Non-pigmented ciliary epithelial cell (primary cell): ENCODE data around the gene PSG6.
"Not testable (repeated sequence)": the region's sequence is repeated elsewhere in the genome, so short reads cannot be mapped to it uniquely, and the experiment has no call there.

Experiments used
- DNase-seq: peaks from one replicate; pipeline ENCODE4 v3.0.0-alpha.2; 2010; ENCODE audit warnings: low read depth

Gene PSG6

DNA sequence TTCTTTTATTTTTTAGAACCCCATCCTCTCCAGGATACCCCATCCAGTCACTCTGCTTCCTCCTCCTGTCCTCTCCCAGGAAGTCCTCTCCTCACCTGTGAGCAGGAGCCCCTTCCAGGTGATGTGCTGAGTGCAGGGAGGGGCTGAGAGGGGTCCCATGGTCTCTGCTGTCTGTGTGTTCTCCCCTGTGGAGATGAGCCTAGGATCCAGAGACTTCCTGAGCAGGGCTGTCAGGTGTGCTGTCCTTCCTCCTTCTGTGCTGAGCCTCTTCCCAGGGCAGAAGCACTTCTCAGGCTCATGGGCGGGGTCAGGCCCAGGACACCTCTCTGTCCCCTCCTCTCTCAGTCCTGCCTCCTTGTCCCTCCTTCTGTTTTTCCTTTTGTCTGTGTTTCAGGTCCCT, at the start of gene PSG6:
Gene PSG6 (minus strand): TSS at position 261 of the 400 bp plus-strand sequence. CDS start 102 bp downstream, at position 159.
- DNase-seq: not testable (repeated sequence)

DNA sequence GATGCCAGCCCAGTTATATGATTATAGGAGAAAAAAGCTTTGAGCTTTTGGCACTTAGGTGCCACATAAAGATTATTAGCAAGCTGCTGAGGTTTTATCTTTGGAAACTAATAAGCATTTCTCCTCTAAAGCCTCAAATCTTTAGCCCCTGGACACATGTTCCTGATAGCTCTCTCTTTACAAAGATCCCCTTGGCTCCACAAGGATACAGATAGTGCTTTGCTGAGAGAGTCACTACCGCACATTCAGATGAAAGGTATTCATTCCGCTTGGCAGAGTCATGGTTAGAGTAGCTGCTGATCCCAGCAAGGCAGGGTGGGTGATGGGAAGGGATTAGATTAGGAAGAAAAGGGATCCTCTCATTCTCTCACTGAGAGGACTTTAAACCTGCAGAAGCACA, 47.5 kb upstream of the PSG6 start:
- peak; percentile 47 for DNase-seq

DNA sequence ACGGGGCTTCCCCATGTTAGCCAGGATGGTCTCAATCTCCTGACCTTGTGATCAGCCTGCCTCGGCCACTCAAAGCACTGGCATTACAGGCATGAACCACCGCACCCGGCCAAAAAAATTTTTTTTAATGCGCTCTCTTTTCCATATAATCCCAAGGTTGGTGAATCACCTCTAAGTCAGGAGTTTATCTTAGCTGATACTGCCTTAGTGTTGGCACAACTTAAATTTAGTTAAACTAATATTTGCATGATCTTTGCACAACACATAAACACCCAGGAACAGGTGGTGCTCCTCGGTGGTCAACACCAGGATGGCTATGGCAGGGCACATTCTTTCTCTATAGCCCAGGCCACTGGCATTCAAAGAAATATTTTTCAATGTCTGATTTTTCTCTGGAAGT, 43.4 kb upstream of the PSG6 start:
- no peak for DNase-seq

DNA sequence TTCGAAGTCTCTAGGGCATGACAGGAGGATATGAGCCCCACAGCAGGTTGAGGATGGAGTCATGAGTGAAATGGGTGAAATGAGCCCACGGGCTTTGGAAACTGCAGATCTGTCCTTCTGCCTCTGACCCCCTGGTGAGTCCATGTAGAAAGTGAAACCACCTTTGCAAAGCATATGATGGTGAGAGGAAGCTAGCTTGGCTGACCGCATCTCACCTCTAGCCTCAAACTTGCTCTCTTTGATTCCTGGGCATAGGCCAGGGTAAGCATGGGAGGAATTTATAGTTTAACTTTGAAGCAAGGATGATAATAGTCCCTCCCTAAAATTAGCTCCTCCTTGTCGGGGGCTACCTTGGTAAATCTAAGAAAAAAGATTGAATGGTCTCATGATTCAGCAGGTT, 34.4 kb upstream of the PSG6 start:
- DNase-seq: not testable (repeated sequence)

DNA sequence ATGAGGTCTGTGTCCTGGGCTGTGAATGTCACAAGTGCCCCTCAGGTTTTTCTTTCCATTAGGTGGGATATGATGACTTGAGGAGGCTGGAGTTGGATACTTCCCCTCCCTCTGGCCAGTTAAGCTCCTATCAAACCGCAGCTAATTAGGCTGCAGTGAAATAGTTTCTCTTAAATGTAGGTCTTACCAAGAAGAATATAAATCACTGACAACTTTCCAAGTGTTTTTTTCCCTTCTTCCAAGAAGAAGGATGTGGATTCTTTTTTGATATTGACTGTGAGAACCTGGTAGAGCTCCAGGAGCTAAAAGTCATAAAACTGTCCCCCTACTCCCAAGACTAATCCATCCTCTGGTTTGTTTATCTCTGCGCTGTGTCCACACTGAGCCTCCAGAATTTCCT, 33.8 kb upstream of the PSG6 start:
- not testable (repeated sequence) for DNase-seq

DNA sequence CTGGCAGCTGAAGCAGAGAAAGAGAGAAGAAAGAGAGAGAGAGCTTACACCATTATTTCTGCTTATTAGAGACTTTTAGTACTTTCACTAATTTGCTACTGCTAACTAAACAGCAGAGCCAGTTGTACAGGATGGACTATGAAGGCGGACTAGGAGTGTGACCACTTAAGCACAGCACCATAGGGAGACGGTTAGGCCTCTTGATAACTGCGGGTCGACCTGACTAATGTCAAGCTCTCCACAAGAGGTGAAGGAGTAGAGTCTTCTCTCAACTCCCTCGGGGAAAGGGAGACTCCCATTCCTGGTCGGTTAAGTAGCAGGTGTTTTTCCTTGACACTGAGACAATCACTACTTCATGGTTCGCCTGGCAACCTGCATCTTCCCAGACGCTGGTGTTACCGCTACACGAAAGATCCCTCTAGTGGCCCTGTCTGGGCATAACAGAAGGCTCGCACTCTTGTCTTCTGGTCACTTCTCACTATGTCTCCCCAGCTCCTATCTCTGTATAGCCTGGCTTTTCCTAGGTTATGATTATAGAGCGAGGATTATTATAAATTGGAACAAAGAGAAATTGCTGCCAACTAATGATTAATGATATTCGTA, 24.6 kb upstream of the PSG6 start:
- no peak for DNase-seq

DNA sequence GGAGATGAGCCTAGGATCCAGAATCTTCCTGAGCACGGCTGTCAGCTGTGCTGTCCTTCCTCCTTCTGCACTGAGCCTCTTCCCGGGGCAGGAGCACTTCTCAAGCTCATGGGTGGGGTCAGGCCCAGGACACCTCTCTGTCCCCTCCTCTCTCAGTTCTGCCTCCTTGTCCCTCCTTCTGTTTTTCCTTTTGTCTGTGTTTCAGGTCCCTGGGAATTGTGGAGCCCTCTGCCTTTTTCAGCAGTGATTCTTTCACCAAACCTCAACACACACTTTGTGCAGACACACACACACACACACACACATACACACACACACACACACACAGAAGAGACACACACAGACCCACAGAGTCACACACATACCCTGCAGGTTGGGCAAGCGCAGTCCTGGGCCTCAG, 19.4 kb upstream of the PSG6 start, which contains the start of gene PSG7:
Gene PSG7 (minus strand): TSS at position 101 of the 400 bp plus-strand sequence. CDS start 131 bp downstream, outside the sequence.
- not testable (repeated sequence) for DNase-seq

DNA sequence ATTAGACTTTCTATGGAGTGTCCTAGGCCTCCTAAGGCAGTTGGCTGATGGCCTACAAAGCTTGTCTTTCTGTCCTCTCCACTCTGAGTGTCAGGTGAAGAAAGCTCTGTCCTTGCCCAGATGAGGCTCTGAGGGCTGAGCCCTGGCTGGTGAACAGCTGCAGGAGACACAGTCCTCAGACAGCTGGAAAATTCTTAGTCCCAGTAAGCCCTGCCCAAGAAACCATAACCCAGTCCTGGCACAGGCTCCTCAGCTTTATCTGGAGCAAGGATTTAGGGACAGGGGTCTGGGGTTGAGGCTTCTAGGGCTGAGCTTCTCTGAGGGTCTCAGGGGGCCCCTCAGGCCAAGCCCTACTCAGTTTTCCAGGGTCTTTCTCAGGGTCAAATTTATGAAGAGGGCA, 17.0 kb upstream of the PSG6 start:
- not testable (repeated sequence) for DNase-seq

DNA sequence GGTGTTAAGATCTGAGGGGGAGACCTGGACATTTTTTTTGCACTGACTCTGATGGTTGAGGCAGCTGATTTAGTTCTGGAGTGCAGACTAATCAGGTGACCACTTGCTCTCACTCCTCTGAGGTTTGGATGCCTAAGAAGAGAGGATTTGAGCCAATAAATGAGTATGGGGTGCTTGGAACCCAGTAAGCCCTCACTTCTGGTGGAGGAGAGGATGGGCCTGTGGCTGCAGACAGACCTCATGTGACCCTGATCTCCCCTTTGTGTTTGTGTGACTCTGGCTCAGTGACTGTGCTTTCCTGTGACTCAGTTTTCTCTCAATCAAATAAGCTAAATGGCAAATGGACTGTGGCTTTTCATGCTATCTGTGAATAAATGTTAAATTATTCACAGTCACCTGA, 16.5 kb upstream of the PSG6 start:
- not testable (repeated sequence) for DNase-seq

DNA sequence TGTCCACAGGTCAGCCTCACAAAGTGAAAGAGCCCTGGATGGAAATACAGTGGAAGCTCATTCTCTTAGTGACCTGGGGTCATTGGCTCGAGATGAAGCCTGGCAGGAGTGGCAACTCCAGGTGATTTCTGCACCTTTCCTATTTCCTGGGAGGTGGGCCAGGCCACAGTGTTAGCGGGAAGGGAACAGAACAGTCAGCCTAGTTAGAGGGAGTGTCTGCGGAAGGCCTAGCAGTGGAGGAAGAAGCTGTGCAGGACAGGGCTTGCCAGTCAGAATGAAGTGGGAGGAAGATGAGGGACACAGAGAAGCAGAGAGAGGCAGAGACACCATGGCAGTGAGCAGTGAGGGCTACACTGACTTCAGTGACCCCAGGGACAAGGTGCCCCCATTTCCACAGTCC, 15.7 kb upstream of the PSG6 start:
- not testable (repeated sequence) for DNase-seq

DNA sequence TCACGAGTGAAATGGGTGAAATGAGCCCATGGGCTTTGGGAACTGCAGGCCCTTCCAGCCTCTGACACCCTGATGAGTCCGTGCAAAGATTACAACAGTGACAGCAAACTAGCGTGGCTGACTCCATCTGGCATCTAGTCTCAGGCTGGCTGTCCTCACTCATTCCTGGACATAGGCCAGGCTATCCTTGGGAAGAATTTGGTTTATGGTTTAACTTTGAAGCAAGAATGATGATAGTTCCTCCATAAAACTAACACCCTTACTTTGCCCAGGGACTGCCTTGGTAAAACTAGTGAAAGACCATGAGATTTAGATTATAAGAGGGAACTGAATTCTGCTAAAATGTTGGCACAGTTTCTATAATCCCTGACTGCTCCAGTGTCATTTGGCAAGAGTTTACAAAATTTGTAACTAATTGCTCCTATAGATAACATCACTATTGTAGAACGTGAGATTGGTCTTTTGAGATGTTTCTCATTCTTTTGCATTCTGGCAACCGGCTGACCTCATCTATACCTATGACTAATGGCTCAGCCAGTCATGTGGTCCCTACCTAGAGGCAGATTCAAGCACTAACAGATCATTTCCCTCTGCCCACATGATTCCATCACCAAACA, 14.9 kb upstream of the PSG6 start:
- DNase-seq: peak; percentile 70

DNA sequence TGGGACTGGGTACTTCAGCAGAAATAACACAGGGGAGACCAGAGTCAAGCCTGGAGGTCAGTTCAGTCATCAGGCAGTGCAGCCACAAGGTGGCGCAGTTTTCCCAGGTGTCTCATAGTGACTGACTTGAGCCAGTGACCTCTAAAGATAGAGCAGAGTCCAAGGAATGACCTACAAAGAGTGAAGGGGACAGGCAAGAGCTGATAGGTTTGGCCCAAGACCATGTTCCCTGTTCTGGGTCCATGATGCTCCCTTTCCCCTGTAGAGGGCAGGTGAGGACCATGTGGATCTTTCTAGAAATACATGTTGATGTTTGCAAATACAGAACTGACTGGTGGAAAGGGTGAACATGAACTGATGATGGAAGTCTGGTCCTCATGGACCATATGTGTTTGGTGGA, 12.5 kb upstream of the PSG6 start:
- DNase-seq: not testable (repeated sequence)

DNA sequence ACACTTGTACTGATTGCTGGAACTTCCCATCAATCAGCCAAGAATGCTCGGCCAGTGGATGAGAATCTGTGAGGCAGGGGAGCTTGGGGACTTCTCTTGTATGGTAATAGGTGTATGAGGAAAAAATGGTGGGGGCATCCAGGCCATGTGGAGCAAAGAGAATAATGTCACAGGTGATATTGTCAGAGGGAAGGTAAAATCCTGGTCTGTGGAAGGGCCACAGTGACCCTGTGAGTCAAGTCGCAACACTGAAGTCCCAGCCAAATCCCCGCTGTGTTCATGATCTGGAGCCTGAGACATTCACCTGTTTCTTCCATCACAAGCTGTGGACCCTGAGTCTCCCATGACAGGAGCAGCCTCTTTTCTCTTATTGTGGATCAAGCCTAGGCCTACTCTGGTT, 11.2 kb upstream of the PSG6 start:
- no peak for DNase-seq

DNA sequence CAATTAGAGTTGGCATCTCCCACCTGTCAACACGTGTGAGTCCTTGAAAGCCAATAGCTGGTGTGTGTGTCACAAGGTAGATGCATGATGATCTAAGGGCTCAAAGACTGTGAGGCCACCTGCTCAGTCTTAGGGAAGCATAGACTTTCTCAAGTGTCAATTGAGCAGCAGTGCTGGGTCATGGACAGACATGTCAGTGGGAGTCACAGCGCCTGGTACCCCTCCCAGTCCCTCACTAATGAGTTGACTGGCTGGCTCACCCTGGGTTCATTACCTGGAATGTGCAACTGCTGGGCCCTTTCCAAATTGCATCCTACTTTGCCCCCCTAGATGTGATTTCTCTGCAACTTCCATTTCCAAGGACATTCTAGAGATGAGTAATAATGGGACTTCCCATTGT, 9.1 kb upstream of the PSG6 start:
- DNase-seq: no peak

DNA sequence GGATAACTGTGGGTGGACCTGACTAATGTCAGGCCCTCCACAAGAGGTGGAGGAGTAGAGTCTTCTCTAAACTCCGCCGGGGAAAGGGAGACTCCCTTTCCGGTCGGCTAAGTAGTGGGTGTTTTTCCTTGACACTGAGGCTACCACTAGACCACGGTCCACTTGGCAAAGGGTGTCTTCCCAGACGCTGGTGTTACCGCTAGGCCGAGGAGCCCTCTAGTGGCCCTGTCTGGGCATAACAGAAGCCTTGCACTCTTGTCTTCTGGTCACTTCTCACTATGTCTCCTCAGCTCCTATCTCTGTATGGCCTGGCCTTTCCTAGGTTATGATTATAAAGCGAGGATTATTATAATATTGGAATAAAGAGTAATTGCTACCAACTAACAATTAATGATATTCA, 5.4 kb upstream of the PSG6 start:
- DNase-seq: not testable (repeated sequence)

DNA sequence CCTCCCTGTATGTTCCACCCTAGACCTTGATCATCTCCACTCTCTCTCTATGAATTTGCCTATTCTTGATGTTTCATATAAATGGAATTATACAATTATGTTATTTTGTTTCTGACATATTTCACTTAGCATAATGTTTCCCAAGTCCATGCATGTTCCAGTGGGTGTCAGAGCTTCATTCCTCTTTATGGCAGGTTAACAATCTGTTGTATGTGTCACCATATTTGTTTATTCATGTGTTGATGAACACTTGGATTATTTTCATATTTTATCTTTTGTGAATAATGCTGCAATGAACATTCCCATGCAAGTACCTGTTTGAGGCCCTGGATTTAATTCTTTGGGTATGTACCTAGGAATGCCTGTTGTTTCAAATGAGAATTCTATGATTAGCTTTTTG, 3.3 kb upstream of the PSG6 start:
- not testable (repeated sequence) for DNase-seq

DNA sequence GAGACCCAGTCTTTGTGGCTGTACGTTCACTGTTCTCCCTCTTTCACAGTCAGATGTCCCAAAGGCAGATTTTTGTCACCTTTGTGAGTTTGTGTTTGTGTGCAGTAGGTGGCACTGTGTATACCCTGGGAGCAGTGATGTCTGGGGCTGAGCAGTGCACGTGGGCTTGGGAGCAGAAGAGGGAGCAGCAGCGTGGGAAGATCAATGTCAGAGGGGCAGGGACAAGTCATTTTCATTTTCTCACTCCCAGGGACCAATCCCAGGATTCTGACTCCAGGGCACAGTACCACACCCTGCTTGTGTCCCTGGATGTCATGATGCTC, 2.0 kb upstream of the PSG6 start:
- no peak for DNase-seq

DNA sequence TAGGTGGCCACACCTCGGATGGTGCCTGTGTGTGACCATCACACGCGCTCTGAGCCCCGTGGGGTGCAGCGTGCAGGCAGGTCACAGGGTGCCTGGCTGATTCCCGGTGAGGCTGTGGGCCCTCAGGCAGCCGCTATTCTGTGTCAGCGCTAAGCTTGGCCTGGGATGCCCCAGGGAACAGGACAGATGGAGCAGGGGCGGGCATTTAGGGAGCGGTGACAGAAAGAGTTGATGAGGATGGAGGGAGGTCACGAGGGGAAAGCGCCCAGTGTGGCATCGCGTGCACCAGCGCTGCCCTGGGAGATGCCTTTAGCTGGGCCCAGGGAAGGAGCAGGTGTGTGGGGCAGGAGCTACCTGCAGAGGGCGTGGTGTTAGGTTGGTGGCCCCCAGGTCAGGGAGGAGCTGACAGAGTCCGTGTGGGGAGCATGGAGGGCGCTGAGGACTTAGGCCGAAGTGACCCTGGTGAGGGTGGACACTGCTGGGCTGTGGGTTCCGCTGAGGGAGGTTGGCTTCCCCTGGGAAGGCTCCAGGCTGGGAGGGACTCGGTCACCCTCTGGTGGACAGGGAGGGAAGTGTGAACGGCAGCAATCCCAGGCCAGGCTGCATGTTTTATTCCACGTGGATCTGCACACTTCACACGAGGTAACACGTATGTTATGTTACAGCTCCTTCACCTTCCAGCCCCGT, 1.5 kb upstream of the PSG6 start:
- not testable (repeated sequence) for DNase-seq

DNA sequence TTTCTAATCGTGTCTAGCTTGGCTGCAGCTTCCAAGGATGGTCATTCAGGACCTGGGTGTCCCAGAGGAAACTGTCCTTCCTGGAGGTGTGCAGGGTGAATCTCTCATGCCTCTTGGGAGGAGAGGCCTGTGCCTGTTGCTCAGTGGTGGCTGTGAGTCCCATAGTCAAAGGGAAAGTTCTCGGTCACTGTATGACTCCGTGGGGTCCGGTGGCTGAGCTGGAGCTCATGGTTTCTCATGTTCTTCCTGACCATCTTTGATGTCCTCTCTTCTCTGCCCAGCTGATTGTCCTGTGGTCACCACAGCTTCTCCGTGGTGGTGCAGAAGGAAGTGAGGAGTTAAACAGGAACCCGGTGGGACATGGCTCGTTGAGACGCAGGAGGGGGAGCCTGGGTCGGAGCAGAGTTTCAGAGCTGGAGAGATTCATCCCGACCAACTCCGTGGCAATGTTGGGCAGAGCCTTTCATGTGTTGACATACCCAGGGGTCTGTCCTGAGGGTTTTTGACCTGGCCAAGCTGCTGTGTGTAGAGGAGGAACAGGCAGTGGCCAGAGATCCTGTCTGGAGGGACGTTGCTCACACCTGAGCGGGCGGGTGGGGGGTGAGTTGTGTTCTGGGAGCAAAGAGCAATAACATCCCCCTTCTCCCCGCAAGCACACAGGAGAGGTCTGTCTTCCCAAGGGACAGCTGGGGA, 829 bp upstream of the PSG6 start:
- DNase-seq: not testable (repeated sequence)

DNA sequence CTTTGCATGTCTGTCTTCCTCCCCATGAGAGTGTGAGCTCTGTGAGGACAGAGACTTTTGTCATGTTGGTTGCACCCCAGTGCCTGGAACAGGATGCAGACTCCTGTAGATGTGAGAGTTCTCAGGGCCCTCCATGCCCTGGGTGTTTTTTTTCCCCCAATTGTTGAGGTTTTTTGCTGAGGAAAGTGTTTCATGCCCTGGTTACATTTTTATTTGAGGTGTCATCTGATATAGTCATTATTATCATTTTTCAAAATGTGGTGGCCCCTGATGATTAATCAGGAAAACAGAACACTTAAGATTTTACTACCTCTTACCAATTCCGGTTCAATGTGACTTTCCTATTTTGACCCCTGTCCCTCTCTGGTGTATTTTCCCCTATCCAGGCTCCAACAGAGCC, 763 bp downstream of the PSG6 start:
- not testable (repeated sequence) for DNase-seq

DNA sequence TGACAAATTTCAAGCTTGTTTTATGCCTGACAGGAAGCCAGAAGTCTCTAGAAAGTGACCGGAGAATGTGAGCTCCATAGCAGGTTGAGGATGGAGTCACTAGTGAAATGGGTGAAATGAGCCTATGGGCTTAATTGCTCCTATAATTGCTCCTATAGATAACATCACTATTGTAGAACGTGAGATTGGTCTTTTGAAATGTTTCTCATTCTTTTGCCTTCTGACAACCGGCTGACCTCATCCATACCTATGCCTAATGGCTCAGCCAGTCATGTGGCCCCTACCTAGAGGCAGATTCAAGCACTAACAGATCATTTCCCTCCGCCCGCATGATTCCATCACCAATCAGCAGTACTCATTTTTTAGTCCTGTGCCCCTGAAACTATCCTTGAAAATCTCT, 4.2 kb downstream of the PSG6 start:
- DNase-seq: not testable (repeated sequence)

DNA sequence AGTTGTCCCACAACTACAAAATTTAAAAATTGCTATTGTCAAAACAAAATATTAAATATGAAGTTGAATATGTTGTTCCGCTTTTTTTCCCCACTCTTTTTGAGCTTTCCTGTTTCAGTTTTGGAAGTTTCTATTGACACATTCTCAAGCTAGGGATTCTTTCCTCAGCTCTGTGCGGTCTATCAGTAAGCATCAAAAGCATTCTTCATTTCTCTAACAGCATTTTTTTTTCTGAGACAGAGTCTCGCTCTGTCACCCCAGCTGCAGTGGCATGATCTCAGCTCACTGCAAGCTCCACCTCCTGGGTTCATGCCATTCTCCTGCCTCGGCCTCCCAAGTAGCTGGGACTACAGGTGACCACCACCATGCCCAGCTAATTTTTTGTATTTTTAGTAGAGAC, 4.8 kb downstream of the PSG6 start:
- DNase-seq: not testable (repeated sequence)

DNA sequence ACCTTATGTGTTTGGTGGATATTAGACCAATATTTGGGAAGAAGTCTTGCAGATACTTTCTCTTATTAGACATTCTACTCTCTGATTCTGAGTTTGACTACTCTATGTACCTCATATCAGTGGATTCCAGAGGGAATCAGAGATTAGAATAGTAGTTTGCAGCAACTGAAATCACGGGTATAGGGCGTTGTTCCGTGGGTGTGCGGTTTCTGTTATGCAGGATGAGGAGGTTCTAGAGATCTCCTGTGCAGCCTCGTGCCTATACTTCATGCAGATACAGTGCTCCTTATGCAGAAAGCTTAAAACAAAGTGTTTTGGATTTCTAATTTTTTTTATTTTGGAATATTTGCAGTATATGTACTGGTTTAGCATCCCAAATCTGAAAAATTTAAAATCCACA, 6.0 kb downstream of the PSG6 start:
- DNase-seq: not testable (repeated sequence)
